ENCODE measurements around the gene CYGB.

DNA sequence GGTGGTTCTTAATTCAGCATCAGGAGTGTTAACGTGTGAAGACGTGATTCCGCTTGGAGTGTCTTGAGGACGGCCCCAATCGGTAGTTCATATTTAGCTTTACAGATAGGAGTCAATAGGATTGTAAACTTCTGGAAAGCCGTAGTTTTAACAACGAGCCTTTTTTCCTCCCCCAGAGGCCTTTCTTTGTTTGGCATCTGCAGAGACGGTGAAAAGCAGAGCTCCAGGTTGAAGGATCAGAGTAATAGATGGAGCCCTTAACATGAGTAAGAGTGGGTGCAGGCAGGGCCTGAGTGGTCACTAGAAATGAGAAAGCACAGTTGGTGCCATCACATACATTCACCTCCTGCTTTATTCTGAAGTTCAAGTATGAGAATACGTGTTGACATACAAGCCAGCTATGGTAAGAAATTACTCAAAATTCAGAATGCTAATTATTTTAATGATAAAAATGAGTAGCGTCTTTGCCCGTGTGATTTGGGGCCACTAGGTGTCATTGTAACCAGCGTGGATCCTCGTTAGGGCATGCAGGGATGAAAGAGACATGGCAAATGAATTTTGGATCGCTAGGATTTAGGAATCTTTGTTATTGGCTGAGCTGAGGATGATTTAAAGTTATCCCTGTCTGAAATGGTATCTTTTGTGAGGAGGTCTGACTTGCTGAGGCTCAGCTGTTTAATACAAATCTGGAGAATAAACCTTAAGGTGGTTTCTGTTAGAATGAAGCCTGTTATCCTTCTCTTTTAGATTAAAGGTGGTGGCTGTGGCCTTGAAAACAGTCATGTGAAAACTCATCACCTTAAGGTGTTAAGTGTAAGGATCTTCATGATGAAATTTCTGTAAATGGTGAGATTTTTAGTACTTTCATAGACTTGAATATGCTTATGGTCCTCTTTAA is 20.9 kb upstream of the CYGB start:
- peak; percentile 75 for TF ChIP-seq CTCF (IDR thresholded peaks at IDR 0.05; ENCODE audit: insufficient read depth, low read length, poor library complexity, severe bottlenecking)
- no peak for TF ChIP-seq EZH2phosphoT487 (conservative IDR thresholded peaks at IDR 0.05; ENCODE audit: low read length)
